ENCODE results near the gene TKT. TPM values are rescaled to one million over a fixed set of nuclear protein-coding genes. Genes with fewer than 3 reads are reported as not detected.

Gene TKT
- total and polyA plus RNA-seq, 2 of the 8 experiments (the other 6 are each of a cell fraction or from before 2014, with no cell fraction given), result 418 to 986 TPM

DNA sequence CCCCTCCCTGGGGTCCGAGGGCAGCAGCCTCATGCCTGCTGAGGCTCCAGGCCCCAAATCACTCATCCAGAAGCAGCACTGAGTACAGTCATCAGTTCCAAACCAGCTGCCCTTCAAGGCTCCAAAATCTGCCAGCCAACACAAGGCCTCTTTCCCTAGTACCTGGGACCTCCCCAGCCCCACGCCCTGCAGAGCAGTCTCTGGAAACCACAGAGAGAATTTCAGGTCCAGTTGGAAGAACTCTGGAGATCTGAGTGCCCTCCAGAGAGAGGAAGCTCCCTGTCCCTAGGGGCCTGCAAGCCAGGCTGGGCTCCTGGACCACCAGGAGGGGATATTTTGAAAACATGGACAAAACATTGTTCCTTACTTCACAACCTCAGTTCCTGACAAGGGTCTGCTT lies 26.2 kb downstream of the TKT start:
- no peak overlapping the region for H4K8ac ChIP-seq (ENCODE audit: extremely low read depth, insufficient read depth, low read length)
- no peak overlapping the region for H3K27ac ChIP-seq (ENCODE audit: low read depth, low read length)
- H3K9me3 ChIP-seq (ENCODE audit: insufficient read depth in 2 of 2, low read depth in 1 of 2, low read length in 1 of 2), result no peaks in the 10 kb centered on the region
- H3K4me1 ChIP-seq (replicated peaks in 1 of 4; ENCODE audit: control insufficient read depth in 3 of 4, insufficient read depth in 4 of 4, low read length in 3 of 4), result no peaks in the 10 kb centered on the region; a peak in 1 of 7 replicates
- H3K4me3 ChIP-seq (ENCODE audit: extremely low read depth in 1 of 4, insufficient read depth in 2 of 4, low read depth in 3 of 4, low read length in 4 of 4), result no peak overlapping the region
- H2BK20ac ChIP-seq (ENCODE audit: low read length), result no peak overlapping the region
- peaks cover 83 to 100% (median 98%) of the 10 kb centered on the region in 4 experiments for H3K36me3 ChIP-seq (ENCODE audit: control insufficient read depth in 2 of 4, insufficient read depth in 4 of 4, low read length in 3 of 4)
- H3K4ac ChIP-seq (replicated peaks; ENCODE audit: insufficient read length, low read depth, low read length), result no peak overlapping the region
- FAIRE-seq (no peak), DNase-seq (ENCODE audit: low read depth in 1 of 2, low spot score in 2 of 2) (no peak)
- no peak overlapping the region for H2AK5ac ChIP-seq (ENCODE audit: low read depth, low read length)
- no peaks in the 10 kb centered on the region for H3K27me3 ChIP-seq (replicated peaks in 1 of 4; ENCODE audit: control insufficient read depth in 3 of 4, extremely low read depth in 1 of 4, insufficient read depth in 3 of 4, low read length in 3 of 4)
- H2AFZ ChIP-seq (ENCODE audit: low read length), result no peak overlapping the region
- no peak for TF ChIP-seq CTCF (IDR thresholded peaks at IDR 0.05; ENCODE audit: control extremely low read depth in 1 of 3, insufficient read depth in 1 of 3, low read depth in 1 of 3, low read length in 3 of 3)
- no peak for TF ChIP-seq CBX8 (IDR thresholded peaks at IDR 0.05; ENCODE audit: borderline replicate concordance, low read depth, low read length)
- no peak for TF ChIP-seq POLR2AphosphoS5 (IDR thresholded peaks at IDR 0.05; ENCODE audit: low read depth, low read length)
- no peak for TF ChIP-seq NANOG (IDR thresholded peaks at IDR 0.05; ENCODE audit: insufficient read depth, low read depth, low read length, poor library complexity, severe bottlenecking)
- no peak for TF ChIP-seq SIX5 (IDR thresholded peaks at IDR 0.05; ENCODE audit: low read depth, low read length)
- no peak overlapping the region for H3K23ac ChIP-seq (ENCODE audit: insufficient read length)
- WGBS, 2 experiments (ENCODE audit: extremely low coverage in 1 of 2, insufficient coverage in 1 of 2, insufficient read length in 1 of 2, insufficient replicate concordance in 2 of 2, low coverage in 1 of 2, low lambda C conversion rate in 2 of 2, missing lambda C conversion rate in 1 of 2), result 93% methylated on average over 2 of the region's 2 CpGs; no CpG with 5 or more reads in 1 of the 2 experiments
- H3K23me2 ChIP-seq (ENCODE audit: low read depth, low read length), result no peaks in the 10 kb centered on the region
- H4K91ac ChIP-seq (replicated peaks; ENCODE audit: insufficient read length, low read length), result no peak overlapping the region
- no peak overlapping the region for H2BK5ac ChIP-seq (ENCODE audit: low read depth, low read length)
- no peak overlapping the region for H3K14ac ChIP-seq (ENCODE audit: insufficient read length)
- H4K20me1 ChIP-seq (replicated peaks in 1 of 2; ENCODE audit: control insufficient read depth in 1 of 2, insufficient read depth in 2 of 2, low read length in 2 of 2), result peaks cover 20 to 59% of the 10 kb centered on the region in 2 experiments
- no peak overlapping the region for H4K5ac ChIP-seq (ENCODE audit: insufficient read length, low read depth, low read length)
- H3K56ac ChIP-seq (replicated peaks; ENCODE audit: insufficient read length, low read depth, low read length), result no peak overlapping the region
- H3K4me2 ChIP-seq (ENCODE audit: insufficient read depth in 1 of 2, low read depth in 2 of 2, low read length in 2 of 2), result no peak overlapping the region
- no peak overlapping the region for H2BK15ac ChIP-seq (ENCODE audit: low read length)
- no peak overlapping the region for H3K18ac ChIP-seq (ENCODE audit: extremely low read depth, low read length)
- no peaks in the 10 kb centered on the region; a peak in 1 of 4 replicates for H3K79me2 ChIP-seq (ENCODE audit: control insufficient read depth in 1 of 2, insufficient read depth in 2 of 2, low read length in 2 of 2)
- POLR2A ChIA-PET (ENCODE audit: partially characterized antibody), result interaction anchor here (0.6 to 28.5 kb wide), 3 partner anchors 8 to 21 kb away, joined by 3 to 449 read pairs (median 3); partner anchors contain the start of gene TKT
- no peak overlapping the region for H2BK12ac ChIP-seq (ENCODE audit: low read depth, low read length)
- no peak overlapping the region for H2BK120ac ChIP-seq (replicated peaks; ENCODE audit: low read depth, low read length)
- CTCF ChIA-PET (ENCODE audit: partially characterized antibody), result interaction anchor here (0.6 to 3.2 kb wide), 20 partner anchors 8 to 298 kb away, joined by 3 to 11 read pairs (median 4); no protein-coding TSS in a partner anchor
- peaks cover 3% of the 10 kb centered on the region for H3K79me1 ChIP-seq (ENCODE audit: low read depth, low read length)
- H3K9ac ChIP-seq (replicated peaks in 1 of 4; ENCODE audit: extremely low read depth in 1 of 4, low read depth in 3 of 4, low read length in 3 of 4), result no peak overlapping the region

All from H1 (cell line).